Neuronal stem cell (in vitro differentiated cells): ENCODE results near the gene MYO5C.

Experiments used
- DNase-seq: peaks from one replicate; pipeline ENCODE4 v3.0.0-alpha.2; 2013; ENCODE audit warnings: low spot score
- H2AFZ ChIP-seq: one replicate; pipeline ENCODE4 v1.6.1; 2013; ENCODE audit warnings: mild to moderate bottlenecking, low read length, inconsistent platforms
- H2AK5ac ChIP-seq: 2 replicates; pipeline ENCODE4 v1.6.1; 2013; ENCODE audit warnings: low read depth, mild to moderate bottlenecking, inconsistent platforms, low read length, moderate library complexity, mixed read lengths
- H2BK120ac ChIP-seq: 2 replicates; pipeline ENCODE4 v1.6.1; 2013; ENCODE audit warnings: low read depth, mild to moderate bottlenecking, inconsistent platforms, low read length, moderate library complexity, mixed read lengths
- H2BK12ac ChIP-seq: one replicate; pipeline ENCODE4 v1.6.1; 2013; ENCODE audit warnings: low read length, inconsistent platforms
- H2BK15ac ChIP-seq: 2 replicates; pipeline ENCODE4 v1.6.1; 2013; ENCODE audit warnings: mild to moderate bottlenecking, low read length, inconsistent platforms, mixed read lengths
- H2BK5ac ChIP-seq: one replicate; pipeline ENCODE4 v1.6.1; 2013; ENCODE audit warnings: inconsistent platforms, mild to moderate bottlenecking, low read length, moderate library complexity
- H3K14ac ChIP-seq: one replicate; pipeline ENCODE4 v1.6.1; 2013; ENCODE audit warnings: low read length, inconsistent platforms
- H3K18ac ChIP-seq: 2 replicates; pipeline ENCODE4 v1.6.1; 2013; ENCODE audit warnings: low read length, inconsistent platforms
- H3K23ac ChIP-seq: 2 replicates; pipeline ENCODE4 v1.6.1; 2013; ENCODE audit warnings: low read depth, mild to moderate bottlenecking, mixed read lengths, low read length, inconsistent platforms; ENCODE audit not compliant: poor library complexity
- H3K27ac ChIP-seq: replicated peaks from 3 replicates; pipeline ENCODE4 v1.5.1; 2013; ENCODE audit warnings: low read length, inconsistent platforms
- H3K27me3 ChIP-seq, 3 experiments: 2 replicates each; pipeline ENCODE4 v1.6.1; 2013; ENCODE audit warnings: low read length in 3 of 3, mild to moderate bottlenecking in 2 of 3, inconsistent platforms in 1 of 3, low read depth in 1 of 3, mixed read lengths in 1 of 3, moderate library complexity in 1 of 3; ENCODE audit not compliant: control insufficient read depth in 3 of 3, insufficient read depth in 3 of 3
- H3K36me3 ChIP-seq, 2 donors: replicated peaks in 1 of 2; 2 replicates each; pipeline ENCODE4 v1.6.1; 2013; ENCODE audit warnings: low read length in 2 of 2; ENCODE audit not compliant: control insufficient read depth in 2 of 2, insufficient read depth in 2 of 2
- H3K4ac ChIP-seq: 2 replicates; pipeline ENCODE4 v1.6.1; 2013; ENCODE audit warnings: inconsistent platforms, mild to moderate bottlenecking, low read length, moderate library complexity
- H3K4me1 ChIP-seq, 2 donors: 1 replicate in 1 of 2; 2 replicates in 1 of 2; pipeline ENCODE4 v1.6.1; 2013; ENCODE audit warnings: low read length in 2 of 2, low read depth in 1 of 2; ENCODE audit not compliant: control insufficient read depth in 2 of 2, insufficient read depth in 1 of 2
- H3K4me2 ChIP-seq: one replicate; pipeline ENCODE4 v1.6.1; 2013; ENCODE audit warnings: mild to moderate bottlenecking, low read length, inconsistent platforms; ENCODE audit not compliant: insufficient read depth, poor library complexity, severe bottlenecking
- H3K4me3 ChIP-seq, 2 donors: 2 replicates each; pipeline ENCODE4 v1.5.1; 2013; ENCODE audit warnings: low read length in 2 of 2, mild to moderate bottlenecking in 2 of 2, inconsistent platforms in 1 of 2, moderate library complexity in 1 of 2
- H3K79me1 ChIP-seq: one replicate; pipeline ENCODE4 v1.6.1; 2013; ENCODE audit warnings: low read depth, mild to moderate bottlenecking, inconsistent platforms, low read length, moderate library complexity
- H3K9ac ChIP-seq: one replicate; pipeline ENCODE4 v1.6.1; 2013; ENCODE audit warnings: mild to moderate bottlenecking, low read depth, low read length, inconsistent platforms; ENCODE audit not compliant: poor library complexity
- H3K9me3 ChIP-seq, 2 donors: replicated peaks in 1 of 2; 2 replicates each; pipeline versions ENCODE3 to v1.6.1; 2013; ENCODE audit warnings: low read length in 2 of 2, mild to moderate bottlenecking in 2 of 2, inconsistent platforms in 1 of 2, low read depth in 1 of 2, mixed read lengths in 1 of 2, moderate library complexity in 1 of 2; ENCODE audit not compliant: control insufficient read depth in 2 of 2, insufficient read depth in 1 of 2
- H4K8ac ChIP-seq: one replicate; pipeline ENCODE4 v1.6.1; 2013; ENCODE audit warnings: low read depth, mild to moderate bottlenecking, inconsistent platforms, low read length, moderate library complexity
- H4K91ac ChIP-seq: one replicate; pipeline ENCODE4 v1.6.1; 2013; ENCODE audit warnings: low read length, low read depth, mild to moderate bottlenecking, inconsistent platforms; ENCODE audit not compliant: poor library complexity
- WGBS, 2 donors: extraction: QIAGEN DNeasy Blood & Tissue Kit; methylation state at CpG; one replicate each; pipeline ENCODE4 v1.1.7; 2013; ENCODE audit warnings: missing lambda C conversion rate in 2 of 2, mixed read lengths in 1 of 2; ENCODE audit not compliant: insufficient read length in 2 of 2, insufficient replicate concordance in 1 of 2; ENCODE audit errors: extremely low coverage in 2 of 2; 5-methylcytosine and 5-hydroxymethylcytosine counted together

The MYO5C gene

DNA sequence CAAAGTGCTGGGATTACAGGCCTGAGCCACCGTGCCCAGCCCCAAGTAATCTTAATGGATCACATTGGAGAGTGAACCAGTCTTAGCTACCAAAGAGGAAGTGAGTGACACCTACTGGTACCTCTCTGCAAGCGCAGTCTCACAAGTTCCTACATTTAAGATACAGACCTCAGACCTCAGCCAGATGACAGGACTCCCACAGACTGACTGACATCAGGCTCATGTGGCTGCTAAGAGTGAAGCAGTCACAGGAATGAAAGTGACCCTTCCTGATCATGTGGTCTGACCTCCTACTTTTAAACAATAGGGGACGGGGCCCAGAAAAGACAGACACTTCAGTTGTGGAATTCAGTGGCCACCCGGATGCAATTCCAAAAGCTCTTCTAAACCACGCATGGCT is 68.1 kb downstream of the MYO5C start:
- H2BK15ac ChIP-seq = no peak overlapping the region
- H4K8ac ChIP-seq = no peak overlapping the region
- H2AK5ac ChIP-seq = no peak overlapping the region
- no peak overlapping the region for H2AFZ ChIP-seq
- no peak overlapping the region for H3K4me2 ChIP-seq
- H3K9me3 ChIP-seq = no peaks in the 10 kb centered on the region
- peak; percentile 64 for DNase-seq
- no peak overlapping the region for H4K91ac ChIP-seq
- H3K4me1 ChIP-seq = peaks cover 0 to 4% of the 10 kb centered on the region in 2 donors
- no peaks in the 10 kb centered on the region for H3K27me3 ChIP-seq
- H3K9ac ChIP-seq = no peak overlapping the region
- no peak overlapping the region for H2BK120ac ChIP-seq
- no peak overlapping the region for H3K23ac ChIP-seq
- no CpG with 5 or more reads among the region's 5 CpGs for WGBS, 2 donors
- H2BK12ac ChIP-seq = no peak overlapping the region
- H3K4ac ChIP-seq = no peak overlapping the region
- no peak overlapping the region for H3K18ac ChIP-seq
- H2BK5ac ChIP-seq = no peak overlapping the region
- no peak overlapping the region for H3K4me3 ChIP-seq
- H3K14ac ChIP-seq = no peak overlapping the region
- no peaks in the 10 kb centered on the region for H3K79me1 ChIP-seq
- peaks cover 5 to 26% of the 10 kb centered on the region in 2 donors for H3K36me3 ChIP-seq
- no peak overlapping the region for H3K27ac ChIP-seq

DNA sequence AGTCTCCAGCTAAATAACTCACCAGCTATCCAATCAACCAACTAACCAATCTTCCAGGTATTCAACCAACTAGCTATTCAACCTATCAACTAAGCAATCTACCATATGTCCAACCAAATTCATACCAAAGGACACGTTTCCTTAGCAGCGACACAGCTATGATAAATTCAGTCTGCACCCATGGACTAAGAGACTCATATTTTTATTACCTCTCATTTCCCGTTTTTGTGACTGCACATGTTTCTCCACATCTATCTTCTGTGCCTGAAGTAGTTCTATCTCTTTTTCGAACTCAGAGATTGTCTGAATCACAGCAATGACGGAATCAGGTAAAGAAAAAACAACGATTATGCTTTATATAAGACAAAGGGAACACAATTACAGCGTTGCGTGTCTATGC is 70.4 kb downstream of the MYO5C start:
- H3K14ac ChIP-seq = no peak overlapping the region
- DNase-seq = no peak
- H3K9ac ChIP-seq = no peak overlapping the region
- no peak overlapping the region for H3K4ac ChIP-seq
- no peaks in the 10 kb centered on the region for H3K27me3 ChIP-seq
- H4K91ac ChIP-seq = no peak overlapping the region
- no CpG with 5 or more reads among the region's 8 CpGs for WGBS, 2 donors
- H3K4me2 ChIP-seq = no peak overlapping the region
- peaks cover 0 to 1% of the 10 kb centered on the region in 2 donors for H3K4me1 ChIP-seq
- no peak overlapping the region for H2BK12ac ChIP-seq
- H3K23ac ChIP-seq = no peak overlapping the region
- no peak overlapping the region for H3K4me3 ChIP-seq
- no peak overlapping the region for H2AK5ac ChIP-seq
- no peak overlapping the region for H3K18ac ChIP-seq
- no peak overlapping the region for H4K8ac ChIP-seq
- no peak overlapping the region for H2BK120ac ChIP-seq
- no peak overlapping the region for H2BK5ac ChIP-seq
- H2BK15ac ChIP-seq = no peak overlapping the region
- H3K9me3 ChIP-seq = no peaks in the 10 kb centered on the region
- H3K79me1 ChIP-seq = no peaks in the 10 kb centered on the region
- H3K36me3 ChIP-seq = peaks cover 6 to 32% of the 10 kb centered on the region in 2 donors
- no peak overlapping the region for H2AFZ ChIP-seq
- H3K27ac ChIP-seq = no peak overlapping the region

DNA sequence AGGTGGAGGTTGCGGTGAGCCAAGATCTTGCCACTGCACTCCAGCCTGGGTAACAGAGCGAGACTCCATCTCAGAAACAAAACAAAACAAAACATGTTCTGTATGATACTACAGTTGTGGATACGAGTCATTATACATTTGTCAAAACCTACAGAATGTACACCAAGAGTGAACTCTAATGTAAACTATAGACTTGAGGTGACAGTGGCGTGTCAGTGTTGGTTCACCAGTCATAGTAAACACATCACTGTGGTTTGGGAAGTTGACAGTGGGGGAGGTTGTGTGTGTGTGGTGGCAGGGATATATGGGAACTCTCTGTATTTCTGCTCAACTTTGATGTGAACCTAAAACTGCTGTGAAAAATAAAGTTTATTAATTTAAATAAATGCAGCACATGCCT is 71.4 kb downstream of the MYO5C start:
- Histone ChIP-seq H2BK15ac (no peak overlapping the region), H3K18ac (no peak overlapping the region), H3K9me3 (no peaks in the 10 kb centered on the region), H3K36me3 (peaks cover 6 to 37% of the 10 kb centered on the region in 2 donors), H3K4ac (no peak overlapping the region), H3K14ac (no peak overlapping the region), H2BK120ac (no peak overlapping the region), H4K91ac (no peak overlapping the region), H3K4me1 (peaks cover 0 to 1% of the 10 kb centered on the region in 2 donors), H4K8ac (no peak overlapping the region), H2BK12ac (no peak overlapping the region), H2BK5ac (no peak overlapping the region), H3K4me2 (no peak overlapping the region), H2AK5ac (no peak overlapping the region), H3K27ac (no peak overlapping the region), H3K9ac (peak overlapping the region; percentile 30), H3K23ac (no peak overlapping the region), H3K27me3 (no peaks in the 10 kb centered on the region), H2AFZ (no peak overlapping the region), H3K4me3 (no peak overlapping the region), H3K79me1 (no peaks in the 10 kb centered on the region)
- WGBS, 2 donors = no CpG with 5 or more reads among the region's 4 CpGs
- no peak for DNase-seq

GRCh38 chr15:52221730-52222129 is 73.9 kb downstream of the MYO5C start:
- H2BK120ac ChIP-seq = no peak overlapping the region
- H3K4ac ChIP-seq = no peak overlapping the region
- no peak for DNase-seq
- no peaks in the 10 kb centered on the region for H3K27me3 ChIP-seq
- no peak overlapping the region for H3K18ac ChIP-seq
- H3K36me3 ChIP-seq = peaks cover 15 to 56% of the 10 kb centered on the region in 2 donors
- no peak overlapping the region for H2BK15ac ChIP-seq
- H3K9me3 ChIP-seq = no peaks in the 10 kb centered on the region
- H3K23ac ChIP-seq = no peak overlapping the region
- H4K8ac ChIP-seq = no peak overlapping the region
- no CpG with 5 or more reads among the region's 5 CpGs for WGBS, 2 donors
- H3K27ac ChIP-seq = no peak overlapping the region
- H3K79me1 ChIP-seq = no peaks in the 10 kb centered on the region
- H3K4me2 ChIP-seq = no peak overlapping the region
- no peak overlapping the region for H2AFZ ChIP-seq
- H2BK12ac ChIP-seq = no peak overlapping the region
- no peak overlapping the region for H3K9ac ChIP-seq
- H4K91ac ChIP-seq = no peak overlapping the region
- H2AK5ac ChIP-seq = no peak overlapping the region
- H3K14ac ChIP-seq = no peak overlapping the region
- peak overlapping the region; percentile 47 for H2BK5ac ChIP-seq
- H3K4me3 ChIP-seq = no peak overlapping the region
- H3K4me1 ChIP-seq = no peaks in the 10 kb centered on the region
